ENCODE measurements around the gene KIF22.

DNA sequence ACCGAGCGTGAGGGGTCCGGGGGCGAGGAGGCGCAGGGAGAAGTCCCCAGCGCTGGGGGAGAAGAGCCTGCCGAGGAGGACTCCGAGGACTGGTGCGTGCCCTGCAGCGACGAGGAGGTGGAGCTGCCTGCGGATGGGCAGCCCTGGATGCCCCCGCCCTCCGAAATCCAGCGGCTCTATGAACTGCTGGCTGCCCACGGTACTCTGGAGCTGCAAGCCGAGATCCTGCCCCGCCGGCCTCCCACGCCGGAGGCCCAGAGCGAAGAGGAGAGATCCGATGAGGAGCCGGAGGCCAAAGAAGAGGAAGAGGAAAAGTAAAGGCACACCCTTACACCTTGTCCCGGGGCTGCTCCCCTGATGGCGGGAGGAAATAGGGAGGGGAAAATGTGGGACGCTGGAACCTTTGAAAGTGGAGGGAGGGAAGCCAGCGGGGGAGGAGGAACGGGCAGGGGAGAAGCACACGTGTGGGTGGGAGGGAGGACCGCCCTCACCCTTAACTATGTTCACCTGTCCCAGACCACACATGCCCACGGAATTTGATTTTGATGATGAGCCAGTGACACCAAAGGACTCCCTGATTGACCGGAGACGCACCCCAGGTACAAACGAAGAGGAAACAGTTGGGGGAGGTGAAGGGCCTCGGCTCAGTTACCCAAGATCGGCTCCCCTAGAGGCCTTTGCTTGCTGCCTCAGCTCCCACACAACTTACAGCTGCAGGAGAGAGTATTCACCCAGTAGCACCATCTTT lies 26.3 kb downstream of the KIF22 start:
- TF ChIP-seq SUZ12 (IDR thresholded peaks at IDR 0.05) (no peak), HDGF (IDR thresholded peaks at IDR 0.05; ENCODE audit: borderline replicate concordance) (no peak), NFRKB (IDR thresholded peaks at IDR 0.05) (no peak), PKNOX1 (IDR thresholded peaks at IDR 0.05) (no peak), BHLHE40 (IDR thresholded peaks at IDR 0.05; ENCODE audit: borderline replicate concordance) (no peak), FOXA1 (IDR thresholded peaks at IDR 0.05) (no peak), FOXK2 (IDR thresholded peaks at IDR 0.05) (no peak), ELF4 (IDR thresholded peaks at IDR 0.05) (no peak), FOXM1 (IDR thresholded peaks at IDR 0.05; ENCODE audit: borderline replicate concordance) (no peak), ARNT (IDR thresholded peaks at IDR 0.05) (no peak), CTBP1 (IDR thresholded peaks at IDR 0.05; ENCODE audit: borderline replicate concordance) (no peak), TARDBP (IDR thresholded peaks at IDR 0.05) (no peak), SP1 (IDR thresholded peaks at IDR 0.05) (no peak)
